ENCODE results near the gene PCNX2. TPM values are rescaled to one million over a fixed set of nuclear protein-coding genes. Genes with fewer than 3 reads are reported as not detected.
A peak's percentile ranks its signal among the peaks of the same experiment; 100 is the strongest.

The PCNX2 gene
- total RNA-seq, 2 donors from 2014 or later, result 23.9 to 39.1 TPM

DNA sequence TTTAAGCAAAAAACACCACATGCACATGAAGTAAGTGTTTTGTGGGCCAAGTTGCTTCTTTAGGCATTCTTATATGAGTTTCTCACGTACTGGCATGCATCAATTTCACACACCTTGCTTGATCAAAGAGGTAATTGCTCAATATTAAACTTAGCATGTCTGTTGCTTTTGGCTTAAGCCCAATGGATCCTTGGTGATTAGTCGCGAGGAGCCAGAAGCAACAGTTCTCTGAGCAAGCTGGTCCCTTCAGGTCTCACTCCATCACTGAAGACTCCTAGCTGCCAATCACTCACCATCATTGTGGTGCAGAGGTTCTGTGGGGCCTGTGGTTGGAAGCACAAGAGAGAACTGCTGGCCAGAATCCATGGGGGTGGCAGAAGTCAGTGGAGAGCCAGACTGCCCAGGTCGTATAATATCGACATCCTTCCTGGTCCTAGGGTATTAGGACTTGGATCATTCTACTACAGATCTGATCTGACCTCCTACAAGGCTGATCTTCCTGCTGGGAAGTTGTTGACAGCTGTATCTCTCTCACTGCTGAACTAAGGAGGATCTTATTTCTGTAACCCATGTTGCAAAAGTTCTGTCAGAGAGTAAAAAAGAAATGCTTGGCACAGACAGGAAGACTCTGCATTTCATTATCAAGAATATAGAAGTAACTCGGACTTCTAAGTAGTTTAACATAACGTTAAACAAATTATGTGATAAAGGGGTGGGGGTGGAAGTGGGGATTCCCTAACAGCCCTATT lies 204.6 kb downstream of the PCNX2 start:
- Histone ChIP-seq H3K4me3 (ENCODE audit: low read length) (no peak overlapping the region), H3K27ac (ENCODE audit: low read depth, low read length) (no peak overlapping the region), H3K9ac (ENCODE audit: extremely low read depth, low read length, poor library complexity, severe bottlenecking) (no peak overlapping the region), H3K9me3 (ENCODE audit: control insufficient read depth, low read length) (no peaks in the 10 kb centered on the region), H3K4me1 (ENCODE audit: control insufficient read depth, insufficient read depth, low read length) (no peaks in the 10 kb centered on the region), H3K36me3 (ENCODE audit: control insufficient read depth, insufficient read depth, low read length) (no peaks in the 10 kb centered on the region), H3K27me3 (ENCODE audit: control insufficient read depth, insufficient read depth, low read length, poor library complexity, severe bottlenecking) (no peaks in the 10 kb centered on the region)
- Mint-ChIP-seq H3K36me3 (ENCODE audit: low read depth) (peaks cover 35% of the 10 kb centered on the region), H3K27me3 (ENCODE audit: insufficient read depth) (no peaks in the 10 kb centered on the region), H3K27ac (no peak overlapping the region), H3K4me3 (no peak overlapping the region), H3K9me3 (no peaks in the 10 kb centered on the region), H3K4me1 (peaks cover 8% of the 10 kb centered on the region)
- 90 to 96% methylated on average over 2 to 7 of the region's 7 CpGs for WGBS, 2 experiments (ENCODE audit: insufficient coverage in 1 of 2, insufficient read length in 1 of 2)
- no peak for DNase-seq
- no peak for TF ChIP-seq CTCF (conservative IDR thresholded peaks at IDR 0.05)

GRCh38 chr1:233089251-233089650 lies 206.3 kb downstream of the PCNX2 start:
- Histone ChIP-seq H3K4me1 (ENCODE audit: control insufficient read depth, insufficient read depth, low read length) (no peaks in the 10 kb centered on the region), H3K9ac (ENCODE audit: extremely low read depth, low read length, poor library complexity, severe bottlenecking) (no peak overlapping the region), H3K4me3 (ENCODE audit: low read length) (no peak overlapping the region), H3K9me3 (ENCODE audit: control insufficient read depth, low read length) (no peaks in the 10 kb centered on the region), H3K36me3 (ENCODE audit: control insufficient read depth, insufficient read depth, low read length) (no peaks in the 10 kb centered on the region), H3K27ac (ENCODE audit: low read depth, low read length) (no peak overlapping the region), H3K27me3 (ENCODE audit: control insufficient read depth, insufficient read depth, low read length, poor library complexity, severe bottlenecking) (no peaks in the 10 kb centered on the region)
- no peak for TF ChIP-seq CTCF (conservative IDR thresholded peaks at IDR 0.05)
- H3K4me3 Mint-ChIP-seq, result no peak overlapping the region
- no peak for DNase-seq
- H3K4me1 Mint-ChIP-seq, result peaks cover 8% of the 10 kb centered on the region
- no peaks in the 10 kb centered on the region for H3K9me3 Mint-ChIP-seq
- no peaks in the 10 kb centered on the region for H3K27me3 Mint-ChIP-seq (ENCODE audit: insufficient read depth)
- 99 to 100% methylated on average over 1 to 3 of the region's 3 CpGs for WGBS, 2 experiments (ENCODE audit: insufficient coverage in 1 of 2, insufficient read length in 1 of 2)
- H3K27ac Mint-ChIP-seq, result no peak overlapping the region
- H3K36me3 Mint-ChIP-seq (ENCODE audit: low read depth), result peaks cover 38% of the 10 kb centered on the region

DNA sequence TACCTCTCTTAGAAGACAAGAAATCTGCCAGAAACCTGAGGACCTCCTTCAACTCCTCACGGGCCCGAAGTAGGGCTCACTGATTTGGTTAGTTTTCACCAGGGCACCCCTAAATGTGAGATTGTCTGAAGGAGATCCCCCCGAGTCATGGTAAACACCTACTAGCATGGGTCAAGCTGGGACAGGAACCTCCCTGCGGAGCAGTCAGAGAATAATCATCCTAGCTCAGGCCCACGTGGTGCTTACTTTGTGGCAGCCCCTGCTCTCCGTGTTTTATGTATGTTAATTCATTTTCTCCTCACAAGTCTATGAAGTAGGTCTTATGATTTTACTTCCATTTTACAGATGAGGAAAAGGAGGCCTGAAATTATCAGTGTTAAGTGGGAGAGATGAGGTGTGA lies 206.9 kb downstream of the PCNX2 start:
- no peak overlapping the region for H3K4me3 Mint-ChIP-seq
- no peaks in the 10 kb centered on the region for H3K36me3 ChIP-seq (ENCODE audit: control insufficient read depth, insufficient read depth, low read length)
- H3K36me3 Mint-ChIP-seq (ENCODE audit: low read depth), result peaks cover 38% of the 10 kb centered on the region
- H3K27me3 ChIP-seq (ENCODE audit: control insufficient read depth, insufficient read depth, low read length, poor library complexity, severe bottlenecking), result no peaks in the 10 kb centered on the region
- H3K9ac ChIP-seq (ENCODE audit: extremely low read depth, low read length, poor library complexity, severe bottlenecking), result no peak overlapping the region
- peaks cover 8% of the 10 kb centered on the region for H3K4me1 Mint-ChIP-seq
- H3K27ac Mint-ChIP-seq, result peak overlapping the region; percentile 81
- no peak for TF ChIP-seq CTCF (conservative IDR thresholded peaks at IDR 0.05)
- no peaks in the 10 kb centered on the region for H3K4me1 ChIP-seq (ENCODE audit: control insufficient read depth, insufficient read depth, low read length)
- H3K27me3 Mint-ChIP-seq (ENCODE audit: insufficient read depth), result no peaks in the 10 kb centered on the region
- DNase-seq, result no peak
- H3K4me3 ChIP-seq (ENCODE audit: low read length), result no peak overlapping the region
- 89 to 92% methylated on average over 2 to 6 of the region's 6 CpGs for WGBS, 2 experiments (ENCODE audit: insufficient coverage in 1 of 2, insufficient read length in 1 of 2)
- no peaks in the 10 kb centered on the region for H3K9me3 Mint-ChIP-seq
- H3K9me3 ChIP-seq (ENCODE audit: control insufficient read depth, low read length), result no peaks in the 10 kb centered on the region
- no peak overlapping the region for H3K27ac ChIP-seq (ENCODE audit: low read depth, low read length)

Data from endodermal cell (in vitro differentiated cells).